RWPE2 (cell line): ENCODE data around the gene C22orf31.

Source experiments
- ATAC-seq: fragments of 200-7000 bp; cut with Tn5 transposase; 3 replicates; pipeline ENCODE4 v1.9.1; 2021; ENCODE audit warnings: low read depth
- DNase-seq: peaks from one replicate; pipeline ENCODE4 v3.0.0-alpha.2; 2020; ENCODE audit warnings: low spot score
- H3K27ac ChIP-seq: fragments of 450-650 bp; 2 replicates; pipeline ENCODE4 v1.5.1; 2017; ENCODE audit warnings: mild to moderate bottlenecking; ENCODE audit not compliant: poor library complexity, severe bottlenecking
- H3K27me3 ChIP-seq: fragments of 250-450 bp; sonication (Bioruptor Pico); 2 replicates; pipeline ENCODE4 v1.5.1; 2021; ENCODE audit warnings: mild to moderate bottlenecking, moderate library complexity; ENCODE audit not compliant: insufficient read depth, poor library complexity, severe bottlenecking
- H3K36me3 ChIP-seq: fragments of 250-450 bp; sonication (Bioruptor Pico); 2 replicates; pipeline ENCODE4 v1.5.1; 2020; ENCODE audit warnings: low read depth, mild to moderate bottlenecking, moderate library complexity
- H3K4me1 ChIP-seq: fragments of 250-450 bp; sonication (Bioruptor Pico); 2 replicates; pipeline ENCODE4 v1.5.1; 2021; ENCODE audit warnings: mild to moderate bottlenecking, moderate library complexity; ENCODE audit not compliant: insufficient read depth, poor library complexity, severe bottlenecking
- H3K4me3 ChIP-seq: fragments of 250-450 bp; sonication (Bioruptor Pico); 2 replicates; pipeline ENCODE4 v1.5.1; 2021; ENCODE audit warnings: mild to moderate bottlenecking, moderate library complexity; ENCODE audit not compliant: severe bottlenecking
- H3K9me3 ChIP-seq: fragments of 250-450 bp; sonication (Bioruptor Pico); 2 replicates; pipeline ENCODE4 v1.5.1; 2021; ENCODE audit warnings: mild to moderate bottlenecking, moderate library complexity; ENCODE audit not compliant: severe bottlenecking
- TF ChIP-seq, protein P1 (sequence below): fragments of 450-650 bp; IDR thresholded peaks from one replicate; pipeline ENCODE4 v1.5.1; 2017; ENCODE audit warnings: mild to moderate bottlenecking, moderate library complexity; ENCODE audit not compliant: poor library complexity, severe bottlenecking

C22orf31 gene

DNA sequence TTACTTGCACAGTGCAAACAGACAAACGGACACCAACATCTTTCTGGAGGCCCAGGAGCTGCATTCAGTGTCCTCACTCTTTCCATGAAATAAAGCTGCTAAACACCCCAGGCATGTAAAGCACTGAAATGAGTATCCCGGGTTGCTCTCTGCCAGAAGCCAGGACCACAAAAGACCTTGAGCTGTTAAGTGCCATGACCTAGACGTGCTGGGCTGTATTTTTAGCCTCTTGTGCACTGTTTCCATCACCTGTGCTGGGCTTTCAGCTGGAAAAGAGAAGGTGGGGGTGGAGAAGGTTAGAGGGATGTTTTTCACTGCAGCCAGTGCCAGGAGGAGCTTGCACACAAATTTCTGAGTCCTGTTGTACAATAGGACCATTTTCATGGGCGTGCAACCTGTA lies 7.8 kb upstream of the C22orf31 start:
- Histone ChIP-seq H3K9me3 (no peaks in the 10 kb centered on the region), H3K4me1 (peaks cover 13% of the 10 kb centered on the region), H3K27ac (no peak overlapping the region), H3K36me3 (no peaks in the 10 kb centered on the region), H3K27me3 (no peaks in the 10 kb centered on the region), H3K4me3 (no peak overlapping the region)
- DNase-seq (no peak), ATAC-seq (no peak)
- TF ChIP-seq, protein P1, sequence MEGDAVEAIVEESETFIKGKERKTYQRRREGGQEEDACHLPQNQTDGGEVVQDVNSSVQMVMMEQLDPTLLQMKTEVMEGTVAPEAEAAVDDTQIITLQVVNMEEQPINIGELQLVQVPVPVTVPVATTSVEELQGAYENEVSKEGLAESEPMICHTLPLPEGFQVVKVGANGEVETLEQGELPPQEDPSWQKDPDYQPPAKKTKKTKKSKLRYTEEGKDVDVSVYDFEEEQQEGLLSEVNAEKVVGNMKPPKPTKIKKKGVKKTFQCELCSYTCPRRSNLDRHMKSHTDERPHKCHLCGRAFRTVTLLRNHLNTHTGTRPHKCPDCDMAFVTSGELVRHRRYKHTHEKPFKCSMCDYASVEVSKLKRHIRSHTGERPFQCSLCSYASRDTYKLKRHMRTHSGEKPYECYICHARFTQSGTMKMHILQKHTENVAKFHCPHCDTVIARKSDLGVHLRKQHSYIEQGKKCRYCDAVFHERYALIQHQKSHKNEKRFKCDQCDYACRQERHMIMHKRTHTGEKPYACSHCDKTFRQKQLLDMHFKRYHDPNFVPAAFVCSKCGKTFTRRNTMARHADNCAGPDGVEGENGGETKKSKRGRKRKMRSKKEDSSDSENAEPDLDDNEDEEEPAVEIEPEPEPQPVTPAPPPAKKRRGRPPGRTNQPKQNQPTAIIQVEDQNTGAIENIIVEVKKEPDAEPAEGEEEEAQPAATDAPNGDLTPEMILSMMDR = no peak

DNA sequence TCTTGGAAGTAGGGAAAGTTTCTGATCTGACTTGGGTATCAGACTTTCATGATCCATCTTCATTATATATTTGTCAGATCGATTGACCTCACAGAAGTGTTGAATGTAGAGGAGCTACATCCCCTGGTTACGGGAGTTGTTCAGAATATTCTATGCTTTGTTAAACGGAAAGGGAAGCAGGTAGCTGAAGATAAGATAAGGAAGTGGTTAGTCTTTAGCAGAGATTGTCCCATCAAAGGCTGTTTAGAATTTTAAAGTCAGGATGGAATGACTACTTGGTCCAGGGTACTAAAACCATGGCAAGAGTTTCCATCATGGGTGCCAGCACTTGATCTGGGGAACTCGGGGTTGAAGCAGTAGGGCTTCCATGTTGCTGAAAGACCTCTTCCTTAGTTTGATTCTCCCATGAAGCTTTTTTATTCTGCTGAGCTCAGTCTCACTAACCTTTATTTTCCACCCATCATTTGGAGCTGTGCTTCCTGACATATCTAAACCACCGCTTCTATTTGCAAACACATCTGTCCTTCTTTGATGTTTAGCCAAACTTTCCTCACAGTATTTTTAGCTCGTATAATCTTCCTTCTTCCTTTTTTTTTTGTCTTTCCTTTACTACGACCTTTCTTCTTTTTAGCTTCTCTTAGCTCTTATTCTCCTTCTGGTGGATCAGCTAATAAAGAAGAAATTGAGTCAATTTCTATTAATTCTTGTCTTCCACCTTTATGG lies 4.0 kb upstream of the C22orf31 start:
- Histone ChIP-seq H3K9me3 (no peaks in the 10 kb centered on the region), H3K36me3 (no peaks in the 10 kb centered on the region), H3K4me3 (no peak overlapping the region), H3K27me3 (no peaks in the 10 kb centered on the region), H3K4me1 (no peaks in the 10 kb centered on the region), H3K27ac (no peak overlapping the region)
- TF ChIP-seq, protein P1 = no peak
- no peak for ATAC-seq
- DNase-seq = no peak

DNA sequence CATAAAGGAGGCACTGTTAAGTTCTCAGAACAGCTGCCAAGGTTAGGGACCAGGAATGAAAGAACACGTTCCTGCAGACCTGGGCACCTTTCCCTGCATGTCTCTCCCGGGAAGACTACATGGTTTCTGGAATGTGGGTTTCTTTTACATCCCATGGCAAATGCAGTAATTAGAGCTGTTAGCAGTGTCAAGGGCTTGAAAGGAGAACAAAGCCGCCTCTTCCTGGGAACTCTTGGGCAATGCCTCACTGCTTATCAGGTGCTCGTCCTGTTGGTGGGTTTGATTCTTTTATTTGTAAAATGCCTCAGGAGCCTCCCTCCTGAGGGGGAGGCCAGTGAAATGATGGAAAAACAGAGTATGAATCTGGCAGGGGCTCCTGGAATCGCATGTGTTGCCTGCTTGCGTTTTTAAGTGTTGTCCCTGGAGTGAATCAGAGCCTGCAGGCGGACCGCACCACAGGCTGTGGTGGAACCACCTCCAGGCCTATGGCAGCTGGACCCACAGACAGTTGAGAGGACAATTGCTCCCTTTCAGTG lies 723 bp upstream of the C22orf31 start:
- no peaks in the 10 kb centered on the region for H3K27me3 ChIP-seq
- TF ChIP-seq, protein P1 = no peak
- H3K36me3 ChIP-seq = no peaks in the 10 kb centered on the region
- no peak for ATAC-seq
- H3K27ac ChIP-seq = no peak overlapping the region
- H3K9me3 ChIP-seq = no peaks in the 10 kb centered on the region
- DNase-seq = no peak
- H3K4me1 ChIP-seq = no peaks in the 10 kb centered on the region
- no peak overlapping the region for H3K4me3 ChIP-seq

DNA sequence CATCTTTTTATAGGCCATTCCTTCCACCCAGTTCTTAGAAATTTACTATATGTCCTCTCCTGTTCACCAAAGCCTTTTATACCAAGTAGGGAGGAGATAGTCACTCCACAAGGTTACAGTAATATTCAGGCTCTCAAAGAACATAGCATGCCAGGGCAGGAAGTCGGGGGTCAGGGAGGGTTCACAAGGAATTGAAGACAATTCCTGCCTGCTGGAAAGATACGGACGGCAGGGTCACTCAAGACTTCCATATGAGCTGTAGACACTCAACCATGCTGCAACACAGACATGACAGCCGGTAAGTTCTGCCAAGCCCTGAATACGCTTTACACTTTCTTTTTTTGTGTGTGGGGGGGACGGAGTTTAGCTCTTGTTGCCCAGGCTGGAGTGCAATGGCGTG lies 700 bp downstream of the C22orf31 start:
- no peaks in the 10 kb centered on the region for H3K27me3 ChIP-seq
- H3K4me3 ChIP-seq = no peak overlapping the region
- no peak for DNase-seq
- H3K4me1 ChIP-seq = no peaks in the 10 kb centered on the region
- no peak for ATAC-seq
- TF ChIP-seq, protein P1 = no peak
- H3K27ac ChIP-seq = no peak overlapping the region
- no peaks in the 10 kb centered on the region for H3K36me3 ChIP-seq
- H3K9me3 ChIP-seq = peaks cover 2% of the 10 kb centered on the region

DNA sequence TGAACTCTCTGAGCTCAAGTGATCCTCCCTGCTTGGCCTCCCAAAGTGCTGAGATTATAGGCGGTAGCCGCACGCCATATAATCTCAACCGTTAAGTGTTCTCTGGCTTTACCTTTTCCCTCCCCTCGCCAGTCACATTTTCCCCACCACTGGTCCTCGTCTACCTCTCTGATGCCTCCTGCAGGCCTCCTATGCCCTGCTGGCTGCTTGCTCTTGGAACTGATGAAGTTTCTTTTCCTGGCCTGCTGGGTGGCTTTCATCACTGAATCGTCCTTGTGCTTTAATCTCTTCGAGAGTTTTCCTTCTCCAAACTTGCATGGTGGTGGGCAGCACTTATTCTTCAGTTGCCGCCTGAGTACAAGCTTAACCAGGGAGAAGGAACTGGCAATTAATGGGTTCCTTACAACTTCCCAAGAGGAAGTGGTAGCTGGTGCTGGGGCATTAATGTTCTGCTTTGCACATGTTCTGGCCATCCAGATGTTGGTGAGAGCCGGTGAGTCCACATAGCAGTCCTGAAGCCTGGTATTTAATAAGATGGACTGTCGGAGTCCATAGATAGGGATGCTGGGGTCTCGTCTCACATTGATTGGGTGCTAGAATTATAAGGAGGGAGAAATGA lies 1.3 kb downstream of the C22orf31 start:
- DNase-seq = no peak
- Histone ChIP-seq H3K9me3 (peaks cover 2% of the 10 kb centered on the region), H3K36me3 (no peaks in the 10 kb centered on the region), H3K27ac (no peak overlapping the region), H3K4me1 (no peaks in the 10 kb centered on the region), H3K4me3 (no peak overlapping the region), H3K27me3 (no peaks in the 10 kb centered on the region)
- TF ChIP-seq, protein P1 = no peak
- no peak for ATAC-seq
